ENCODE results near the gene SUSD1. TPM values are rescaled to one million over a fixed set of nuclear protein-coding genes. Genes with fewer than 3 reads are reported as not detected.

Gene SUSD1
- total RNA-seq, 1 experiment from 2014 or later: 7.9 TPM

DNA sequence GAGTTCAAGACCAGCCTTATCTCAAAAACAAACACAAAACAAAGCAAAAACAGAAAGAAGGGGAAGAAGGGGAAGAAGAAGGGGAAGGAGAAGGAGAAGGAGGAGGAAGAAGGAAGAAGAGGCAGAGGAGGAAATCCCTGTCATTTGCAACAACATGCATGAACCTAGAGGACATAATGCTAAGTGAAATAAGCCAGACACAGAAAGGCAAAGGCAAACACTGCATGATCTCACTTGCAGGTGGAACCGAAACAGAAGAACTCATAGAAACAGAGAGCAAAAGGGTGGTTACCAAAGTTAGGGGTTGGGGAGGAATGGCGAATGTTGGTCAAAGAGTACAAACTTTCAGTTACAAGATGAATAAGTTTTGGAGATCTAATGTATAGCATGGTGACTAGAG lies 143.1 kb downstream of the SUSD1 start:
- CTCF ChIA-PET: no interaction called here
- Histone ChIP-seq H3K9me2 (ENCODE audit: insufficient read depth) (no peaks in the 10 kb centered on the region), H3K4me3 (replicated peaks in 1 of 2; ENCODE audit: low read depth in 1 of 2, low read length in 2 of 2) (no peak overlapping the region), H3K27me3 (ENCODE audit: insufficient read depth, low read length) (no peaks in the 10 kb centered on the region), H3K27ac (ENCODE audit: low read depth, low read length) (no peak overlapping the region), H3K36me3 (ENCODE audit: control insufficient read depth in 1 of 2, insufficient read depth in 2 of 2, low read length in 2 of 2) (no peaks in the 10 kb centered on the region), H3K79me2 (ENCODE audit: insufficient read depth, low read length) (no peaks in the 10 kb centered on the region), H3K4me2 (ENCODE audit: low read length) (no peak overlapping the region), H4K20me1 (ENCODE audit: insufficient read depth) (no peaks in the 10 kb centered on the region), H3K9ac (ENCODE audit: low read length) (no peak overlapping the region), H3K9me3 (ENCODE audit: control insufficient read depth in 1 of 2, insufficient read depth in 1 of 2, low read depth in 1 of 2, low read length in 2 of 2) (no peaks in the 10 kb centered on the region), H2AFZ (ENCODE audit: low read depth, low read length, poor library complexity, severe bottlenecking) (no peak overlapping the region), H3K4me1 (ENCODE audit: control insufficient read depth in 1 of 2, insufficient read depth in 2 of 2, low read length in 2 of 2) (peaks cover 27 to 37% of the 10 kb centered on the region in 2 experiments)
- POLR2A ChIA-PET: no interaction called here
- ATAC-seq: no peak
- RAD21 ChIA-PET (ENCODE audit: low non-redundant PET in 1 of 2, low total read pairs in 2 of 2, uncharacterized antibody in 2 of 2, unreplicated experiment in 2 of 2): no interaction called here
- BruUV-seq (replicated peaks): no TSS peak
- no peak for TF ChIP-seq CEBPB (IDR thresholded peaks at IDR 0.05; ENCODE audit: low read depth)
- no peak for DNase-seq (ENCODE audit: low read depth, low spot score)
- intact Hi-C loops (cut with micrococcal nuclease): no loop called here

GRCh38 chr9:112031400-112031799 lies 143.7 kb downstream of the SUSD1 start:
- ChIA-PET CTCF (no interaction called here), POLR2A (no interaction called here), RAD21 (ENCODE audit: low non-redundant PET in 1 of 2, low total read pairs in 2 of 2, uncharacterized antibody in 2 of 2, unreplicated experiment in 2 of 2) (no interaction called here)
- BruUV-seq (replicated peaks): no TSS peak
- DNase-seq (ENCODE audit: low read depth, low spot score) (no peak), ATAC-seq (no peak)
- H2AFZ ChIP-seq (ENCODE audit: low read depth, low read length, poor library complexity, severe bottlenecking): no peak overlapping the region
- no peak overlapping the region for H3K4me2 ChIP-seq (ENCODE audit: low read length)
- H3K79me2 ChIP-seq (ENCODE audit: insufficient read depth, low read length): no peaks in the 10 kb centered on the region
- TF ChIP-seq, protein P1, sequence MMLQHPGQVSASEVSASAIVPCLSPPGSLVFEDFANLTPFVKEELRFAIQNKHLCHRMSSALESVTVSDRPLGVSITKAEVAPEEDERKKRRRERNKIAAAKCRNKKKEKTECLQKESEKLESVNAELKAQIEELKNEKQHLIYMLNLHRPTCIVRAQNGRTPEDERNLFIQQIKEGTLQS (IDR thresholded peaks at IDR 0.05): no peak
- TF ChIP-seq EZH2phosphoT487 (IDR thresholded peaks at IDR 0.05; ENCODE audit: borderline replicate concordance) (no peak), ELF1 (IDR thresholded peaks at IDR 0.05; ENCODE audit: borderline replicate concordance, low read depth) (no peak)
- intact Hi-C loops (cut with micrococcal nuclease): no loop called here
- H3K4me1 ChIP-seq (ENCODE audit: control insufficient read depth in 1 of 2, insufficient read depth in 2 of 2, low read length in 2 of 2): peaks cover 26 to 36% of the 10 kb centered on the region in 2 experiments
- no peak overlapping the region for H3K4me3 ChIP-seq (replicated peaks in 1 of 2; ENCODE audit: low read depth in 1 of 2, low read length in 2 of 2)
- H3K27me3 ChIP-seq (ENCODE audit: insufficient read depth, low read length): no peaks in the 10 kb centered on the region
- no peaks in the 10 kb centered on the region for H3K9me3 ChIP-seq (ENCODE audit: control insufficient read depth in 1 of 2, insufficient read depth in 1 of 2, low read depth in 1 of 2, low read length in 2 of 2)
- H4K20me1 ChIP-seq (ENCODE audit: insufficient read depth): no peaks in the 10 kb centered on the region
- H3K36me3 ChIP-seq (ENCODE audit: control insufficient read depth in 1 of 2, insufficient read depth in 2 of 2, low read length in 2 of 2): no peaks in the 10 kb centered on the region
- no peak overlapping the region for H3K27ac ChIP-seq (ENCODE audit: low read depth, low read length)
- no peak overlapping the region for H3K9ac ChIP-seq (ENCODE audit: low read length)
- H3K9me2 ChIP-seq (ENCODE audit: insufficient read depth): no peaks in the 10 kb centered on the region

Data from HCT116 (cell line).